Liver (tissue), 9 donors: ENCODE data around the gene PDGFA. TPM values are rescaled to one million over a fixed set of nuclear protein-coding genes. Genes with fewer than 3 reads are reported as not detected.

Experiments
- DNase-seq: peaks from one replicate; pipeline ENCODE4 v3.0.0-alpha.2; 2017; ENCODE audit warnings: low spot score
- H3K27ac ChIP-seq, 2 donors: one replicate each; pipeline ENCODE4 v1.7.0; 2013; ENCODE audit warnings: inconsistent platforms in 2 of 2, low read length in 2 of 2, control low read depth in 1 of 2, low read depth in 1 of 2, mild to moderate bottlenecking in 1 of 2
- H3K27me3 ChIP-seq, 4 donors: one replicate each; pipeline versions ENCODE4 v1.6.1 to v1.7.0; 2013; ENCODE audit warnings: low read length in 3 of 4, inconsistent platforms in 1 of 4, mild to moderate bottlenecking in 1 of 4, moderate library complexity in 1 of 4; ENCODE audit not compliant: control insufficient read depth in 4 of 4, insufficient read depth in 4 of 4
- H3K36me3 ChIP-seq, 4 donors: one replicate each; pipeline versions ENCODE4 v1.6.1 to v1.7.0; 2013; ENCODE audit warnings: low read length in 3 of 4, mild to moderate bottlenecking in 3 of 4, low read depth in 1 of 4, moderate library complexity in 1 of 4; ENCODE audit not compliant: control insufficient read depth in 4 of 4, insufficient read depth in 3 of 4
- H3K4me1 ChIP-seq, 4 donors: one replicate each; pipeline versions ENCODE4 v1.6.1 to v1.7.0; 2013; ENCODE audit warnings: low read length in 3 of 4, mild to moderate bottlenecking in 3 of 4, moderate library complexity in 1 of 4; ENCODE audit not compliant: control insufficient read depth in 4 of 4, insufficient read depth in 4 of 4
- H3K4me3 ChIP-seq, 3 donors: one replicate each; pipeline versions ENCODE4 v1.6.1 to v1.7.0; 2013; ENCODE audit warnings: low read length in 3 of 3, control low read depth in 1 of 3, low read depth in 1 of 3, mild to moderate bottlenecking in 1 of 3
- H3K9ac ChIP-seq, 2 donors: one replicate each; pipeline ENCODE4 v1.7.0; 2013; ENCODE audit warnings: low read length in 2 of 2, mild to moderate bottlenecking in 2 of 2, moderate library complexity in 2 of 2, control low read depth in 1 of 2, low read depth in 1 of 2
- H3K9me3 ChIP-seq, 4 donors: one replicate each; pipeline versions ENCODE4 v1.6.1 to v1.7.0; 2013; ENCODE audit warnings: low read length in 3 of 4; ENCODE audit not compliant: control insufficient read depth in 4 of 4
- FOXA2 ChIP-seq: IDR thresholded peaks from 2 replicates; pipeline ENCODE4 v1.6.1; 2016; ENCODE audit warnings: antibody characterized with exemption
- GABPA ChIP-seq, 2 donors: IDR thresholded peaks in 1 of 2; conservative IDR thresholded peaks in 1 of 2; 2 replicates each; pipeline ENCODE4 v1.6.1; 2016; ENCODE audit warnings: antibody characterized with exemption in 2 of 2, mild to moderate bottlenecking in 1 of 2, moderate library complexity in 1 of 2
- HNF4A ChIP-seq, 2 donors: conservative IDR thresholded peaks; 2 replicates each; pipeline ENCODE4 v1.6.1; 2016; ENCODE audit warnings: antibody characterized with exemption in 2 of 2, mild to moderate bottlenecking in 2 of 2
- NR2F2 ChIP-seq: IDR thresholded peaks from 2 replicates; pipeline ENCODE4 v1.6.1; 2016; ENCODE audit warnings: antibody characterized with exemption
- REST ChIP-seq: IDR thresholded peaks from 2 replicates; pipeline ENCODE4 v1.6.1; 2016; ENCODE audit warnings: antibody characterized with exemption, mild to moderate bottlenecking
- SP1 ChIP-seq: IDR thresholded peaks from 2 replicates; pipeline ENCODE4 v1.6.1; 2018; ENCODE audit warnings: antibody characterized with exemption, mild to moderate bottlenecking
- TAF1 ChIP-seq: conservative IDR thresholded peaks from 2 replicates; pipeline ENCODE4 v1.6.1; 2016; ENCODE audit warnings: antibody characterized with exemption, mild to moderate bottlenecking
- YY1 ChIP-seq: IDR thresholded peaks from 2 replicates; pipeline ENCODE4 v1.6.1; 2016; ENCODE audit warnings: antibody characterized with exemption, mild to moderate bottlenecking
- ZBTB33 ChIP-seq: IDR thresholded peaks from 2 replicates; pipeline ENCODE4 v1.6.1; 2016; ENCODE audit warnings: antibody characterized with exemption
- WGBS: extraction: QIAGEN DNeasy Blood & Tissue Kit; methylation state at CpG from one replicate; pipeline ENCODE4 v1.1.7; 2013; 5-methylcytosine and 5-hydroxymethylcytosine counted together
- polyA plus RNA-seq, 2 donors: library from polyadenylated mRNA; stranded (reverse) in 1 of 2; unstranded in 1 of 2; fragments of 200-250 nt in 1 of 2; fragments of >200 nt in 1 of 2; fragmentation: Nextera tagmentation in 1 of 2; extraction: Ambion mirVana in 1 of 2; gene quantifications; one replicate each; pipeline versions ENCODE4 v1.2.1 to v1.2.3, GENCODE V29; 2013 to 2015
- total RNA-seq, 2 donors: library from RNA; depleted of rRNA; stranded (reverse); fragments of >200 nt; gene quantifications; one replicate each; pipeline ENCODE4 v1.2.3, GENCODE V29; 2014
- donor health status: healthy.
- donor health status: healthy.
- donor health status: healthy.
- donor health status: healthy.
- donor health status: healthy.

PDGFA gene
- total and polyA plus RNA-seq, 4 donors = 1.4 to 5.1 (median 2.0) TPM

GRCh38 chr7:508461-509170 is 11.0 kb downstream of the PDGFA start:
- 90% methylated on average over 12 of the region's 12 CpGs for WGBS
- H3K4me1 ChIP-seq = peaks cover 0 to 19% (median 8%) of the 10 kb centered on the region in 4 donors

DNA sequence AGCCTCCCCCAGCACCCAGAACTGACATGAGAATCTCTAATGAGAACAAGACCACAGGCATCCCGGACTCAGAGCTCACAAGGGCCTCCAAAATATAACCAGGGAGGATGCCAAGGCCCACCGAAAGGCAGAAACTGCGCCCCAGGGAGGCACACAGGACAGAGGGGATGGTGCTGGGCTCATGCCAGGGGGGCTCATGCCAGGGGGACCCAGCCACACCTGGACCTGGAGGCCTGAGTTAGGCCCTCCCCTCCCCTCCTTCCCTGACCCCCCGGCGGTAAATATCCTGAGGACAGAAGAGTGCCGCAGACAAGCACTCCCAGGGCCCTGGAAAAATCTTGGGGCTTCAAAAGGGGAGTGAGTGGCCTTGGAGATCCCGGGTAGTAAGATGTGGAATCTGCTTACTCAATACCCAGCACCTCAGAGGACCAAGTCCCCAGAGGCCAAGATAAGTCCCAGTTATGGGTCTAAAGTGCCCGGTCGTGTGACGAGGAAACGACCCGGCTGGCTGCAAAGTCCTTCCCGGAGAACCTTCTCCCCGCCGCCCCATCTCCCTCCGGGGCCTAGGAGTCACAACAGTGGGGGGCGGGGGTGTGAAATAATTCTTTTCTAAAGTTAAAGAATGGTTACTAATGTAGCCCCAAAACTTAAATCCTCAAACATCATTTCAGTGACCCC is 11.9 kb downstream of the PDGFA start:
- no peak overlapping the region for H3K4me3 ChIP-seq
- H3K27ac ChIP-seq = no peak overlapping the region
- TF ChIP-seq REST = no peak
- TF ChIP-seq YY1 = no peak
- no peak for TF ChIP-seq FOXA2
- peaks cover 3 to 27% (median 12%) of the 10 kb centered on the region in 4 donors for H3K4me1 ChIP-seq
- 87% methylated on average over 17 of the region's 17 CpGs for WGBS
- H3K36me3 ChIP-seq = peaks cover 0 to 1% (median 0%) of the 10 kb centered on the region in 4 donors
- no peaks in the 10 kb centered on the region for H3K27me3 ChIP-seq
- DNase-seq = no peak
- H3K9ac ChIP-seq = no peak overlapping the region
- no peaks in the 10 kb centered on the region for H3K9me3 ChIP-seq

More at GRCh38 chr7:508461-509170, 11.0 kb downstream of the PDGFA start:
- Histone ChIP-seq H3K27me3 (no peaks in the 10 kb centered on the region), H3K9me3 (no peaks in the 10 kb centered on the region), H3K27ac (no peak overlapping the region), H3K9ac (no peak overlapping the region), H3K4me3 (no peak overlapping the region), H3K36me3 (peaks cover 0 to 1% (median 0%) of the 10 kb centered on the region in 4 donors)
- TF ChIP-seq SP1 (no peak), NR2F2 (no peak), HNF4A (conservative IDR thresholded peaks at IDR 0.05) (no peak), ZBTB33 (no peak), YY1 (no peak), GABPA (IDR thresholded peaks at IDR 0.05 in 1 of 2, conservative IDR thresholded peaks at IDR 0.05 in 1 of 2) (no peak), TAF1 (no peak)
- DNase-seq = no peak
